ENCODE measurements around the gene LDHA. TPM values are rescaled to one million over a fixed set of nuclear protein-coding genes. Genes with fewer than 3 reads are reported as not detected.
"Not testable (repeated sequence)": the region's sequence is repeated elsewhere in the genome, so short reads cannot be mapped to it uniquely, and the experiment has no call there.

LDHA gene
- total RNA-seq, 1 donor = 230 TPM

DNA sequence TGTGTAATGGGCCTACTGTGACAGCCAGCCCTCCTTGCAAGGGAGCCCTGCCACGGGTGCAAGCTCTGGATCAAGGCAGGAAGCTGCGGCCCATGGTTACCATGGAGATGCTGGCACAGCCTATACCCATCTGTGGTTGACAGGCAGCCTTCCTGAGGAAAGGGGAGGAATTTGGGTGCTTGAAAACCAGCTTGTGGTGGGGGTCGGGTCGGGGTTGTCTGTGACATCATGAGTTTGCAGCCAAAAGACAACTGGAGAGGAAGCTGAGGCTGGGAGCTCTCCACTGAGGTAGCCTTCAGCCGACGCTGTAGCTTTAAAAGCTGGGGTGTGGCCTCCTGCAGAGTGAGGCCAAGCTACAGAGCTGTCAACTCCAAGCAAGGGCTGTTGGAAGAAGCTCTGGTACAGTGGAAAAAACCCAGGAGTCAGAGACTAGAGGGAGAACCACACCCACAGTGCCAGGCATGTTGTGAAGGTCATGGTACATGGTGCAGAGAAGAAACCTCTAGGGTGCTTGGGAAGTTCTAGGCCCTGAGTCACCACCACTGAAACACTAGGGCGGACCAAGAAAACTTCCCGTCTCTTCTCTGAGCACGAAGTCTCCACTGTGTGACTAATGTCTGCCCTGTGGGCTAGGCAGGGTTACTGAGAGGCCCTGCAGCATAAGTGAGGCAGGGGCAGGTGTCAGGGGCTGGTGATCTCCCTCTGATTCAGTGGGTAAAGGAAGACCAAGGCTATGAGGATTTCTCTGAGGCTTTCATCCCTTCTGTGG lies 10.8 kb upstream of the LDHA start:
- peaks cover 30% of the 10 kb centered on the region for H3K4me1 ChIP-seq (ENCODE audit: insufficient read depth, low read length)
- no peak overlapping the region for H3K4me3 ChIP-seq (ENCODE audit: low read length)
- no peaks in the 10 kb centered on the region for H3K9me3 ChIP-seq (ENCODE audit: low read depth, low read length)
- H3K27me3 ChIP-seq (ENCODE audit: insufficient read depth, low read length) = no peaks in the 10 kb centered on the region

- Histone ChIP-seq H3K4me1 (ENCODE audit: insufficient read depth, low read length) (peaks cover 30% of the 10 kb centered on the region), H3K27me3 (ENCODE audit: insufficient read depth, low read length) (no peaks in the 10 kb centered on the region), H3K9me3 (ENCODE audit: low read depth, low read length) (no peaks in the 10 kb centered on the region), H3K4me3 (ENCODE audit: low read length) (no peak overlapping the region)
Measured at GRCh38 chr11:18384157-18384641, 10.2 kb upstream of the LDHA start.

- H3K27me3 ChIP-seq (ENCODE audit: insufficient read depth, low read length) = no peaks in the 10 kb centered on the region
- no peak overlapping the region for H3K4me3 ChIP-seq (ENCODE audit: low read length)
- peaks cover 24% of the 10 kb centered on the region for H3K4me1 ChIP-seq (ENCODE audit: insufficient read depth, low read length)
- H3K9me3 ChIP-seq (ENCODE audit: low read depth, low read length) = no peaks in the 10 kb centered on the region
Measured at GRCh38 chr11:18390088-18390487, 4.3 kb upstream of the LDHA start.

GRCh38 chr11:18392434-18393321 lies 1.7 kb upstream of the LDHA start:
- H3K9me3 ChIP-seq (ENCODE audit: low read depth, low read length) = no peaks in the 10 kb centered on the region
- H3K27me3 ChIP-seq (ENCODE audit: insufficient read depth, low read length) = no peaks in the 10 kb centered on the region
- H3K4me1 ChIP-seq (ENCODE audit: insufficient read depth, low read length) = peaks cover 28% of the 10 kb centered on the region
- no peak overlapping the region for H3K4me3 ChIP-seq (ENCODE audit: low read length)

- peak overlapping the region; percentile 91 for H3K4me3 ChIP-seq (ENCODE audit: low read length)
- H3K9me3 ChIP-seq (ENCODE audit: low read depth, low read length) = no peaks in the 10 kb centered on the region
- peaks cover 28% of the 10 kb centered on the region for H3K4me1 ChIP-seq (ENCODE audit: insufficient read depth, low read length)
- no peaks in the 10 kb centered on the region for H3K27me3 ChIP-seq (ENCODE audit: insufficient read depth, low read length)
Measured at GRCh38 chr11:18393581-18394274, 635 bp upstream of the LDHA start.

DNA sequence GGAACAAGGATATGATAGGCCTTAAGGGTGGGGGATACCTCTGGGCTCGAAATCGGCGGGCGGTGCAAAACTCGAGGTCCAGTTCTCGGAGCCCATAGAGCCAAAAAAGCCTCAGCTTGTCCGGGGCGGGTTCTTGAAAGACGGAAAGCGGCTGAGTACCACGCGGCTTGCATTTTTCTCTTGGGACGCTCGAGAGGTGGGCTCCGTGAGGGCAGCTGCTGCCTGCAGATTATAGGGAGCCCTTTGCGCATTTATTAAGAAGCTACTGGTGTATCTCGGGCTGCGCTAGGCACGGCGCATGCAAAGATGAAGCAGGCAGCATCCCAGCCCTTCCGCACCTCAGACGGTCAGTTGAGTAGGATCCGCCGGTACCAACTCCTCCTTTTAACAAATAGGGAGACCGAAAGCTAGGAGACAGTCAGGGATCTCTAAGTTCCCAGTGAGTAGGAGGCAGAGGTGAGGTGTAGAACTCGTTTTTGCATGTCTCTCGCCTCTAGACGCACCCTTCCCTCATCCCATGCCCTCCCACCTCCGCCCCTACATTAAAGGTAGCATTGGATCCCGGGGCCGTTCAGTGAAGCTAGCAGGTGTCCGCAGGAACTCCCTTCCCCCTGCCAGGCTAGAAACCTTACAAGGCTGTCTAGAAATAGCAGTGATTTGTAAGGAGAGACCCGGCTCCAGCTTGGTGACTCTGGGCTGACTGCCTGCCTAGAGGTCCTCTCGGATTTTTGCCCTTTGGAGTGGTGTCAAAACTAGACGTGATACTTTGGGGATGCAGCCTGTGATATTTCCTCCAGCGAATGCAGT lies 768 bp downstream of the LDHA start:
- H3K27me3 ChIP-seq (ENCODE audit: insufficient read depth, low read length) = no peaks in the 10 kb centered on the region
- H3K9me3 ChIP-seq (ENCODE audit: low read depth, low read length) = no peaks in the 10 kb centered on the region
- peak overlapping the region; percentile 91 for H3K4me3 ChIP-seq (ENCODE audit: low read length)
- H3K4me1 ChIP-seq (ENCODE audit: insufficient read depth, low read length) = peaks cover 32% of the 10 kb centered on the region

GRCh38 chr11:18395735-18396504 lies 1.6 kb downstream of the LDHA start:
- H3K4me1 ChIP-seq (ENCODE audit: insufficient read depth, low read length) = peaks cover 32% of the 10 kb centered on the region
- H3K9me3 ChIP-seq (ENCODE audit: low read depth, low read length) = no peaks in the 10 kb centered on the region
- H3K27me3 ChIP-seq (ENCODE audit: insufficient read depth, low read length) = no peaks in the 10 kb centered on the region
- peak overlapping the region; percentile 91 for H3K4me3 ChIP-seq (ENCODE audit: low read length)

DNA sequence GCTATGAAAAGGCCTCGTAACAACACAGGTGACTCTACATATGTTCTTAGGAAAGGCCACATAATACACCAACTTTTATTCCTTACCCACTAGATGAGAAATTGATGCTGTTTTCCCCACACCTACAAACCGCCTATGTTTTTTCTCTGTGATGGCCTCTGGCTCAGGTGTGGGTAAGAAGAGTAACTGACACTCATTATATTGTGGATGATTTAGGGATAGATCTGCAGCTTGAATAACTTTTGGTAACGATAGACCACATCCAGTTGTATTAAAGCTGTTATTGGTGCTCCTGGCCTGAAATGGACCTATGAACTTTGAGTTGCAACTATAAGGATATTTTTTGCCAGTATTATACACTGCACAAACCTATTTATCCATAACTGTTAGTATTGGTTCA lies 3.6 kb downstream of the LDHA start:
- no peaks in the 10 kb centered on the region for H3K9me3 ChIP-seq (ENCODE audit: low read depth, low read length)
- no peaks in the 10 kb centered on the region for H3K27me3 ChIP-seq (ENCODE audit: insufficient read depth, low read length)
- H3K4me1 ChIP-seq (ENCODE audit: insufficient read depth, low read length) = peaks cover 24% of the 10 kb centered on the region
- no peak overlapping the region for H3K4me3 ChIP-seq (ENCODE audit: low read length)

GRCh38 chr11:18401077-18401476 lies 6.7 kb downstream of the LDHA start:
- not testable (repeated sequence) for H3K27me3 ChIP-seq (ENCODE audit: insufficient read depth, low read length); H3K9me3 ChIP-seq (ENCODE audit: low read depth, low read length); H3K4me3 ChIP-seq (ENCODE audit: low read length)
- H3K4me1 ChIP-seq (ENCODE audit: insufficient read depth, low read length) = peaks cover 12% of the 10 kb centered on the region

DNA sequence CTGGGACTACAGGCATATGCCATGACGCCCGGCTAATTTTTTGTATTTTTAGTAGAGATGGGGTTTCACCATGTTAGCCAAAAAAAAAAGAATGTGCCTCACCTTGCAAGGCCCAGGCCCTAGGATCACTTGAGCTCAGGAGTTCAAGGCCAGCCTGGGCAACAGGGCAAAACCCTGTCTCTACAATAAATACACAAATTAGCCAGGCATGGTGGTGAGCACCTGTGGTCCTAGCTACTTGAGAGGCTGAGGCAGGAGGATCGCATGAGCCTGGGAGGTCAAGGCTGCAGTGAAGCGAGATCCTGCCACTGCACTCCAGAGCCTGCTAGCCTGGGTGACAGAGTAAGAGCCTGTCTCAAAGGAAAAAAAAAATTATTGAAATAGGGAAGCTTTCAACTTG lies 9.7 kb downstream of the LDHA start:
- H3K4me1 ChIP-seq (ENCODE audit: insufficient read depth, low read length) = peaks cover 4% of the 10 kb centered on the region
- H3K9me3 ChIP-seq (ENCODE audit: low read depth, low read length) = no peaks in the 10 kb centered on the region
- no peaks in the 10 kb centered on the region for H3K27me3 ChIP-seq (ENCODE audit: insufficient read depth, low read length)
- no peak overlapping the region for H3K4me3 ChIP-seq (ENCODE audit: low read length)

DNA sequence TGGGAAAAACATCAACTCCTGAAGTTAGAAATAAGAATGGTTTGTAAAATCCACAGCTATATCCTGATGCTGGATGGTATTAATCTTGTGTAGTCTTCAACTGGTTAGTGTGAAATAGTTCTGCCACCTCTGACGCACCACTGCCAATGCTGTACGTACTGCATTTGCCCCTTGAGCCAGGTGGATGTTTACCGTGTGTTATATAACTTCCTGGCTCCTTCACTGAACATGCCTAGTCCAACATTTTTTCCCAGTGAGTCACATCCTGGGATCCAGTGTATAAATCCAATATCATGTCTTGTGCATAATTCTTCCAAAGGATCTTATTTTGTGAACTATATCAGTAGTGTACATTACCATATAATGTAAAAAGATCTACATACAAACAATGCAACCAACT lies 13.0 kb downstream of the LDHA start:
- H3K27me3 ChIP-seq (ENCODE audit: insufficient read depth, low read length); H3K4me1 ChIP-seq (ENCODE audit: insufficient read depth, low read length); H3K9me3 ChIP-seq (ENCODE audit: low read depth, low read length); H3K4me3 ChIP-seq (ENCODE audit: low read length): not testable (repeated sequence)

GRCh38 chr11:18408558-18409291 lies 14.4 kb downstream of the LDHA start:
- no peak overlapping the region for H3K4me3 ChIP-seq (ENCODE audit: low read length)
- H3K27me3 ChIP-seq (ENCODE audit: insufficient read depth, low read length) = no peaks in the 10 kb centered on the region
- no peaks in the 10 kb centered on the region for H3K9me3 ChIP-seq (ENCODE audit: low read depth, low read length)
- H3K4me1 ChIP-seq (ENCODE audit: insufficient read depth, low read length) = no peaks in the 10 kb centered on the region

DNA sequence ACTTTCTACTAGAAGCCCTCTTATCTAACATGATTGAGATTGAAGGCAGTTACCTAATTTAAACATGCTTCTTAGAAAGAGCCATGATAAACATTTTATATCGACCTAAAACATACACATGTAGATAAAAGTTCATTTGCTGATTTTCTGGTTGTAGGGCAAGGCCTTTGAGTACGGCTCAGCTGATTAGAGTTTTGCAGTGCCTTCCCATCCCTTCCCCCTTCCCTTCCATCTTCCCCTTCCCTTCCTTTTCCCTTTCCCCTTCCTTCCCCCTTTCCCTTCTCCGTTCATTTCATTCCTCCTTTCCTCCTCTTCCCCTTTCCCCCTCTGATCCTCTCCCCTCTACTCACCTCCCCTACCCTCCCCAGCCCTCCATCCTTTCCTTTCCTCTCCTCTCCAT lies 22.1 kb downstream of the LDHA start:
- Histone ChIP-seq H3K27me3 (ENCODE audit: insufficient read depth, low read length) (no peaks in the 10 kb centered on the region), H3K4me1 (ENCODE audit: insufficient read depth, low read length) (no peaks in the 10 kb centered on the region), H3K4me3 (ENCODE audit: low read length) (no peak overlapping the region), H3K9me3 (ENCODE audit: low read depth, low read length) (no peaks in the 10 kb centered on the region)

Data from mononuclear cell (primary cell).